PFSK-1 (cell line): ENCODE data around the gene IL18BP.

Source experiments
- FOXP2 ChIP-seq: optimal IDR thresholded peaks from 2 replicates; pipeline ENCODE3; 2011; ENCODE audit warnings: borderline replicate concordance, control low read depth, inconsistent platforms; ENCODE audit not compliant: insufficient read depth; ENCODE audit errors: extremely low read length, extremely low read depth
- POLR2AphosphoS5 ChIP-seq: IDR thresholded peaks from 2 replicates; pipeline ENCODE4 v1.6.1; 2012; ENCODE audit warnings: low read depth, mild to moderate bottlenecking, control low read depth, low read length, moderate library complexity
- SIN3A ChIP-seq: IDR thresholded peaks from 2 replicates; pipeline ENCODE4 v1.6.1; 2012; ENCODE audit warnings: mild to moderate bottlenecking, low read length, moderate library complexity, borderline replicate concordance; ENCODE audit not compliant: insufficient read depth
- TAF1 ChIP-seq: IDR thresholded peaks from 2 replicates; pipeline ENCODE4 v1.6.1; 2012; ENCODE audit warnings: low read length, control low read depth, borderline replicate concordance; ENCODE audit not compliant: insufficient read depth
- TF ChIP-seq, protein P1 (sequence below), 2 experiments: IDR thresholded peaks; 2 replicates each; pipeline versions ENCODE4 v1.6.1 to v1.8.0; 2011 to 2012; ENCODE audit warnings: low read depth in 2 of 2, low read length in 2 of 2, control low read depth in 1 of 2, inconsistent platforms in 1 of 2, mild to moderate bottlenecking in 1 of 2, moderate library complexity in 1 of 2; ENCODE audit not compliant: insufficient read depth in 1 of 2

DNA sequence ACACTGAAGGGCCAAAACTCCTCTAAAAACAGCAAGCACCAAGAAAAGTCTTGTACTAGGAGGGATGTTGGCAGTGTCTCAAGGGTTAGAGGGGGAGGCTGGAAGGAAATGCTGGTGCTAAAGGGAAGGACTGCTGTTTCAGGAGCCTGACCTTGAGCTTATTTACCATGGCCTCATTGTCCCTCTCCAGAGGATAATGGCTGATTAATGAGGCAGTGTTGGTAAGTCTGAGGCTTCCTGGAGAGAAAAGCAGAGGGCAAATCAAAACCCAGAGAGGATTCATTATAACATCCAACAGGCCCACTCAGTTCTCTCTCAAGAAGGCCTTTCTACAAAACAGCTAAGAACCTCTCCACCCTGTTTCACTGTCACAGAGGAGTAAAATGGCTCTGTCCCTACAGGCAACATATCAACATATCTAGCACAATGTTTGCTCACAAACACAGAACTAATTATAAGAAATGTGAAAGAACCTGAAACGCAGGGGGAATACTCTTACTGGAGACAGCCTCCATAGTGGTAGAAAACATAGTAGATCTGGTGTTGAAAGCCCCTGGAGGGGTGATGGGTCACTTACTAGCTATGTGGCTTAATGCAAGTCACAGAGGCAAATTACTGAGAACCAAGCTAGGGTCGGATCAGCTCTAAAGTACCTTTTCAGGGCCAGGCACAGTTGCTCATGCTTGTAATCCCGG is 50.2 kb downstream of the IL18BP start:
- no peak for TF ChIP-seq TAF1
- no peak for TF ChIP-seq POLR2AphosphoS5
- no peak for TF ChIP-seq SIN3A
- TF ChIP-seq, protein P1, sequence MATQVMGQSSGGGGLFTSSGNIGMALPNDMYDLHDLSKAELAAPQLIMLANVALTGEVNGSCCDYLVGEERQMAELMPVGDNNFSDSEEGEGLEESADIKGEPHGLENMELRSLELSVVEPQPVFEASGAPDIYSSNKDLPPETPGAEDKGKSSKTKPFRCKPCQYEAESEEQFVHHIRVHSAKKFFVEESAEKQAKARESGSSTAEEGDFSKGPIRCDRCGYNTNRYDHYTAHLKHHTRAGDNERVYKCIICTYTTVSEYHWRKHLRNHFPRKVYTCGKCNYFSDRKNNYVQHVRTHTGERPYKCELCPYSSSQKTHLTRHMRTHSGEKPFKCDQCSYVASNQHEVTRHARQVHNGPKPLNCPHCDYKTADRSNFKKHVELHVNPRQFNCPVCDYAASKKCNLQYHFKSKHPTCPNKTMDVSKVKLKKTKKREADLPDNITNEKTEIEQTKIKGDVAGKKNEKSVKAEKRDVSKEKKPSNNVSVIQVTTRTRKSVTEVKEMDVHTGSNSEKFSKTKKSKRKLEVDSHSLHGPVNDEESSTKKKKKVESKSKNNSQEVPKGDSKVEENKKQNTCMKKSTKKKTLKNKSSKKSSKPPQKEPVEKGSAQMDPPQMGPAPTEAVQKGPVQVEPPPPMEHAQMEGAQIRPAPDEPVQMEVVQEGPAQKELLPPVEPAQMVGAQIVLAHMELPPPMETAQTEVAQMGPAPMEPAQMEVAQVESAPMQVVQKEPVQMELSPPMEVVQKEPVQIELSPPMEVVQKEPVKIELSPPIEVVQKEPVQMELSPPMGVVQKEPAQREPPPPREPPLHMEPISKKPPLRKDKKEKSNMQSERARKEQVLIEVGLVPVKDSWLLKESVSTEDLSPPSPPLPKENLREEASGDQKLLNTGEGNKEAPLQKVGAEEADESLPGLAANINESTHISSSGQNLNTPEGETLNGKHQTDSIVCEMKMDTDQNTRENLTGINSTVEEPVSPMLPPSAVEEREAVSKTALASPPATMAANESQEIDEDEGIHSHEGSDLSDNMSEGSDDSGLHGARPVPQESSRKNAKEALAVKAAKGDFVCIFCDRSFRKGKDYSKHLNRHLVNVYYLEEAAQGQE (IDR thresholded peaks at IDR 0.05; ENCODE audit: insufficient read depth in 1 of 2, low read depth in 2 of 2, low read length in 2 of 2) = no peak
- TF ChIP-seq FOXP2 = no peak
